GM12873 (cell line): ENCODE data around the gene LAPTM4A.

ENCODE experiments used
- TF ChIP-seq, protein P1 (sequence below): IDR thresholded peaks from 2 replicates; pipeline ENCODE4 v1.5.1; 2012; ENCODE audit warnings: low read depth, mild to moderate bottlenecking, moderate library complexity, low read length, control low read depth; ENCODE audit not compliant: insufficient read depth; ENCODE audit errors: missing control alignments

The LAPTM4A gene

GRCh38 chr2:20051532-20052228, at the start of gene LAPTM4A:
LAPTM4A (minus strand) TSS chr2:20051628; CDS start chr2:20051520, 108 bp downstream.
- TF ChIP-seq, protein P1, sequence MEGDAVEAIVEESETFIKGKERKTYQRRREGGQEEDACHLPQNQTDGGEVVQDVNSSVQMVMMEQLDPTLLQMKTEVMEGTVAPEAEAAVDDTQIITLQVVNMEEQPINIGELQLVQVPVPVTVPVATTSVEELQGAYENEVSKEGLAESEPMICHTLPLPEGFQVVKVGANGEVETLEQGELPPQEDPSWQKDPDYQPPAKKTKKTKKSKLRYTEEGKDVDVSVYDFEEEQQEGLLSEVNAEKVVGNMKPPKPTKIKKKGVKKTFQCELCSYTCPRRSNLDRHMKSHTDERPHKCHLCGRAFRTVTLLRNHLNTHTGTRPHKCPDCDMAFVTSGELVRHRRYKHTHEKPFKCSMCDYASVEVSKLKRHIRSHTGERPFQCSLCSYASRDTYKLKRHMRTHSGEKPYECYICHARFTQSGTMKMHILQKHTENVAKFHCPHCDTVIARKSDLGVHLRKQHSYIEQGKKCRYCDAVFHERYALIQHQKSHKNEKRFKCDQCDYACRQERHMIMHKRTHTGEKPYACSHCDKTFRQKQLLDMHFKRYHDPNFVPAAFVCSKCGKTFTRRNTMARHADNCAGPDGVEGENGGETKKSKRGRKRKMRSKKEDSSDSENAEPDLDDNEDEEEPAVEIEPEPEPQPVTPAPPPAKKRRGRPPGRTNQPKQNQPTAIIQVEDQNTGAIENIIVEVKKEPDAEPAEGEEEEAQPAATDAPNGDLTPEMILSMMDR, result peak; percentile 13

GRCh38 chr2:20100711-20101110, 49.3 kb upstream of the LAPTM4A start:
- TF ChIP-seq, protein P1, result no peak

DNA sequence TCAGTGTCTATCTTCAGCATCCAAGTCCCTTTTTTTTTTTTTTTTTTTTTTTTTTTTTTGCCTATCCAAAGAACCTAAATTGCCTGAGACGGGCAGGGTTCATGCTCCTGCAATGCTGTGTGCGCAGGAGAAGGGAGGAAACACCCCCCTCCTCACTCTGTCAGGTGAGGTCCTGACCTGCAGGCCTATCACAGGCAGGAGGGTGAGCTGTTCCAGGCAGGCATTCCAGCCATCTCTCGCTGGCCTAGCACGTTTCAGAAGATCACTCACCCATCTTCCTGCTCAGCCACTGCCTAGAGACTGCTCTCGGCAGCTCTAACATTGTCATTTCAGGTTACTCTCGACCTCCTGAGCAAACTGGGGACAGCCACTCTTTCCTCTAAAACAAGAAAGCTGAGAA, 48.4 kb upstream of the LAPTM4A start:
- TF ChIP-seq, protein P1, result no peak

- TF ChIP-seq, protein P1, result peak; percentile 96
Measured at GRCh38 chr2:20097889-20098714, 46.7 kb upstream of the LAPTM4A start.

- TF ChIP-seq, protein P1, result no peak
Measured at GRCh38 chr2:20095469-20095868, 44.0 kb upstream of the LAPTM4A start.

GRCh38 chr2:20094955-20095354, 43.5 kb upstream of the LAPTM4A start:
- TF ChIP-seq, protein P1, result no peak

- TF ChIP-seq, protein P1, result no peak
Measured at GRCh38 chr2:20094142-20094755, 42.8 kb upstream of the LAPTM4A start.
